Activated CD8-positive, alpha-beta T cell treated with anti-CD3 and anti-CD28 coated beads for 36 hours (primary cell): ENCODE results near the gene ATP6V0A4. TPM values are rescaled to one million over a fixed set of nuclear protein-coding genes. Genes with fewer than 3 reads are reported as not detected.
A peak's percentile ranks its signal among the peaks of the same experiment; 100 is the strongest.

Experiments used
- ATAC-seq: fragments of 200-7000 bp; cut with Tn5 transposase; one replicate; pipeline ENCODE4 v1.10.0; 2021; ENCODE audit warnings: mild to moderate bottlenecking, moderate library complexity
- CTCF ChIA-PET: fragments of 350-600 bp; sonication (Branson Sonifier 250); formaldehyde crosslinking; loops from one replicate; lab custom pipeline; 2021; ENCODE audit warnings: antibody characterized with exemption; lab: Charles Lee
- POLR2A ChIA-PET: fragments of 350-600 bp; sonication (Branson Sonifier 250); formaldehyde crosslinking; loops from one replicate; lab custom pipeline; 2021; ENCODE audit warnings: antibody characterized with exemption; lab: Charles Lee
- DNase-seq: peaks from one replicate; pipeline ENCODE4 v3.0.0-alpha.2; 2020
- H3K27ac Mint-ChIP-seq: one replicate; pipeline ENCODE4 v1.8.0; 2021; ENCODE audit warnings: mild to moderate bottlenecking, mixed read lengths
- H3K27me3 Mint-ChIP-seq: one replicate; pipeline ENCODE4 v1.8.0; 2021; ENCODE audit warnings: mixed read lengths
- H3K36me3 Mint-ChIP-seq: one replicate; pipeline ENCODE4 v1.8.0; 2021; ENCODE audit warnings: low read depth, mixed read lengths
- H3K4me1 Mint-ChIP-seq: one replicate; pipeline ENCODE4 v1.8.0; 2021; ENCODE audit warnings: low read depth, mixed read lengths
- H3K4me3 Mint-ChIP-seq: one replicate; pipeline ENCODE4 v1.8.0; 2021; ENCODE audit warnings: mild to moderate bottlenecking, moderate library complexity, mixed read lengths
- H3K9me3 Mint-ChIP-seq: one replicate; pipeline ENCODE4 v1.8.0; 2021; ENCODE audit warnings: mixed read lengths
- intact Hi-C: fragments of 100-400 bp; cut with micrococcal nuclease; formaldehyde crosslinking; loops from one replicate; pipeline ENCODE4 v1.10.0; 2022
- total RNA-seq, 2 experiments: library from RNA; stranded (reverse); gene quantifications; one replicate each; pipeline ENCODE4 v1.2.3, GENCODE V29; 2021
- TF ChIP-seq, protein P1 (sequence below): fragments of 200-600 bp; IDR thresholded peaks from one replicate; pipeline ENCODE4 v1.8.0; 2022; ENCODE audit warnings: antibody characterized with exemption, mild to moderate bottlenecking

The ATP6V0A4 gene
- total RNA-seq, 2 experiments from 2014 or later, result not detected

GRCh38 chr7:138727336-138728099 lies 70.5 kb downstream of the ATP6V0A4 start:
- no peaks in the 10 kb centered on the region for H3K9me3 Mint-ChIP-seq
- no peak overlapping the region for H3K27ac Mint-ChIP-seq
- intact Hi-C loops, result no loop called here
- no peaks in the 10 kb centered on the region for H3K4me1 Mint-ChIP-seq
- no peak for DNase-seq
- H3K4me3 Mint-ChIP-seq, result no peak overlapping the region
- ChIA-PET CTCF (interaction anchor here (2.0 kb wide), 1 partner anchor 11 kb away, joined by 9 read pairs; no protein-coding TSS in a partner anchor), POLR2A (no interaction called here)
- no peak for ATAC-seq
- H3K27me3 Mint-ChIP-seq, result no peaks in the 10 kb centered on the region
- H3K36me3 Mint-ChIP-seq, result no peaks in the 10 kb centered on the region
- TF ChIP-seq, protein P1, sequence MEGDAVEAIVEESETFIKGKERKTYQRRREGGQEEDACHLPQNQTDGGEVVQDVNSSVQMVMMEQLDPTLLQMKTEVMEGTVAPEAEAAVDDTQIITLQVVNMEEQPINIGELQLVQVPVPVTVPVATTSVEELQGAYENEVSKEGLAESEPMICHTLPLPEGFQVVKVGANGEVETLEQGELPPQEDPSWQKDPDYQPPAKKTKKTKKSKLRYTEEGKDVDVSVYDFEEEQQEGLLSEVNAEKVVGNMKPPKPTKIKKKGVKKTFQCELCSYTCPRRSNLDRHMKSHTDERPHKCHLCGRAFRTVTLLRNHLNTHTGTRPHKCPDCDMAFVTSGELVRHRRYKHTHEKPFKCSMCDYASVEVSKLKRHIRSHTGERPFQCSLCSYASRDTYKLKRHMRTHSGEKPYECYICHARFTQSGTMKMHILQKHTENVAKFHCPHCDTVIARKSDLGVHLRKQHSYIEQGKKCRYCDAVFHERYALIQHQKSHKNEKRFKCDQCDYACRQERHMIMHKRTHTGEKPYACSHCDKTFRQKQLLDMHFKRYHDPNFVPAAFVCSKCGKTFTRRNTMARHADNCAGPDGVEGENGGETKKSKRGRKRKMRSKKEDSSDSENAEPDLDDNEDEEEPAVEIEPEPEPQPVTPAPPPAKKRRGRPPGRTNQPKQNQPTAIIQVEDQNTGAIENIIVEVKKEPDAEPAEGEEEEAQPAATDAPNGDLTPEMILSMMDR, result no peak

DNA sequence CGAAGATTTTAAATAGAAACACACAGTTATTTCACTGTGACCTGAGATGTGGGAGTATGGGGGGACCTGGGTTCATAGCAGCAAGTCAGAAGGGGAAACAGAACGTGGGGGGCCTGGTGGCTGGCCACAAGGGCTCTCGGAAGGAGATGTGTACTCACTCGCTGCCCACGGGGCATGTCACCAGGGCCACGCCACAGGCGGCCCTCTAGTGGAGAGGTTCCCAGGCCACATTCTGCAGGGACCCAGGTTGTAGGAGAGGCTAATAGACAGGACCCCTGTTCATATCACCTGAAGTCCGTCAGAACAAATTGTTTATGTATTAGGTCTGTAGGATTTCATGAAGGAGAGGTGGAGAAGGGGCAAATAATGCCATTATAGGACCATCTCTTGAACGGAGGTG lies 71.7 kb downstream of the ATP6V0A4 start:
- no peaks in the 10 kb centered on the region for H3K27me3 Mint-ChIP-seq
- H3K4me1 Mint-ChIP-seq, result no peaks in the 10 kb centered on the region
- H3K4me3 Mint-ChIP-seq, result no peak overlapping the region
- ChIA-PET CTCF (interaction anchor here (2.0 kb wide), 1 partner anchor 13 kb away, joined by 9 read pairs; no protein-coding TSS in a partner anchor), POLR2A (no interaction called here)
- no peaks in the 10 kb centered on the region for H3K9me3 Mint-ChIP-seq
- TF ChIP-seq, protein P1, result no peak
- no peak for DNase-seq
- intact Hi-C loops, result no loop called here
- no peak overlapping the region for H3K27ac Mint-ChIP-seq
- H3K36me3 Mint-ChIP-seq, result no peaks in the 10 kb centered on the region
- ATAC-seq, result no peak

- Mint-ChIP-seq H3K4me3 (no peak overlapping the region), H3K27ac (no peak overlapping the region), H3K36me3 (no peaks in the 10 kb centered on the region), H3K4me1 (peaks cover 10% of the 10 kb centered on the region), H3K27me3 (peaks cover 1% of the 10 kb centered on the region), H3K9me3 (no peaks in the 10 kb centered on the region)
- POLR2A ChIA-PET, result no interaction called here
- TF ChIP-seq, protein P1, result no peak
- CTCF ChIA-PET, result no interaction called here
- DNase-seq (no peak), ATAC-seq (no peak)
- intact Hi-C loops, result no loop called here
These were observed 77.7 kb downstream of the ATP6V0A4 start for GRCh38 chr7:138720286-138720685.

- H3K4me3 Mint-ChIP-seq, result no peak overlapping the region
- DNase-seq, result no peak
- TF ChIP-seq, protein P1, result no peak
These were observed 81.1 kb downstream of the ATP6V0A4 start for GRCh38 chr7:138716889-138717288.

DNA sequence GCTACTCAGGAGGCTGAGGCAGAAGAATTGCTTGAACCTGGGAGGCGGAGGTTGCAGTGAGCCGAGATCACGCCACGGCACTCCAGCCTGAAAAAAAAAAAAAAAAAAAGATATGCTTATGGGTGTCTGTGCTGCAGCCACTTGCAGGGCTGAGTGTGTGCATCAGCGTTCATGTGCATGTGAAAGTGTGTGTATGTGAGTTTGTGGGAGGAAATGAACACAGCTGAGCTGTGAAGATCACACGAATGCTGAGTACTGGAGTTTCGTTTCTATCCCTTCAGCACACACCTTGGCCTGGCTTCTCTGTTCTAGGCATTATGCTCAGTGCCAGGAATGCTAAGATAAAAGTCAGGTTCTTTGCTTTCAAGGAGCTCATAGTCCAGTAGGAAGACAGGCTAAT lies 84.8 kb downstream of the ATP6V0A4 start:
- Mint-ChIP-seq H3K4me1 (peaks cover 15% of the 10 kb centered on the region), H3K27ac (no peak overlapping the region), H3K27me3 (peaks cover 1% of the 10 kb centered on the region), H3K36me3 (no peaks in the 10 kb centered on the region), H3K9me3 (no peaks in the 10 kb centered on the region), H3K4me3 (no peak overlapping the region)
- ATAC-seq (peak; percentile 30), DNase-seq (no peak)
- ChIA-PET POLR2A (no interaction called here), CTCF (interaction anchor here (1.1 kb wide), 1 partner anchor 25 kb away, joined by 4 read pairs; no protein-coding TSS in a partner anchor)
- TF ChIP-seq, protein P1, result no peak
- intact Hi-C loops, result no loop called here

More at GRCh38 chr7:138716889-138717288, 81.1 kb downstream of the ATP6V0A4 start:
- Mint-ChIP-seq H3K27me3 (peaks cover 1% of the 10 kb centered on the region), H3K27ac (no peak overlapping the region), H3K4me1 (peaks cover 18% of the 10 kb centered on the region), H3K36me3 (no peaks in the 10 kb centered on the region), H3K9me3 (no peaks in the 10 kb centered on the region)
- ChIA-PET CTCF (no interaction called here), POLR2A (no interaction called here)
- intact Hi-C loops, result no loop called here
- no peak for ATAC-seq
